GM19452 (cell line): ENCODE results near the gene RNF166.

Experiments used
- ATAC-seq: cut with Tn5 transposase; IDR thresholded peaks from one replicate; pipeline ENCODE4 v1.9.1; 2021; ENCODE audit not compliant: unreplicated experiment

The RNF166 gene

GRCh38 chr16:88724855-88725555, 18.8 kb upstream of the RNF166 start:
- no peak for ATAC-seq

DNA sequence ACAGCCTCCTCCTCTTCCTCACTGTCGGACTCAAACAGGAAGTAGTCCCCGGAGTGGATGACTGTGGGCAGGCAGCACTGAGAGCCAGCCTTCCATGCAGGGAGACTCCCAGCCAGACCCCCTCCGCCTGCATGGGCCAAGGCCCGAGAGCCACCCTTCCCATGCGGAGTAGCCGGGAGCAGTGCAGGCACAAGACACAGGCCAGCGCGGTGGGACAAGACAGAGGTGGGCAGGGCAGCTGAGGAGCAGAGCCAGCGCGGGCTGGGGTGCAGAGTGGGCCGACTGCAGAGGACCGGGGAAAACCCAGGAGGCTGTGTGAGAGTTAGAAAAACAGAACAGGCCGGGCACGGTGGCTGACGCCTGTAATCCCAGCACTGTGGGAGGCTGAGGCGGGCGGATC, 17.7 kb upstream of the RNF166 start:
- no peak for ATAC-seq

GRCh38 chr16:88723507-88723887, 17.3 kb upstream of the RNF166 start:
- ATAC-seq: no peak

DNA sequence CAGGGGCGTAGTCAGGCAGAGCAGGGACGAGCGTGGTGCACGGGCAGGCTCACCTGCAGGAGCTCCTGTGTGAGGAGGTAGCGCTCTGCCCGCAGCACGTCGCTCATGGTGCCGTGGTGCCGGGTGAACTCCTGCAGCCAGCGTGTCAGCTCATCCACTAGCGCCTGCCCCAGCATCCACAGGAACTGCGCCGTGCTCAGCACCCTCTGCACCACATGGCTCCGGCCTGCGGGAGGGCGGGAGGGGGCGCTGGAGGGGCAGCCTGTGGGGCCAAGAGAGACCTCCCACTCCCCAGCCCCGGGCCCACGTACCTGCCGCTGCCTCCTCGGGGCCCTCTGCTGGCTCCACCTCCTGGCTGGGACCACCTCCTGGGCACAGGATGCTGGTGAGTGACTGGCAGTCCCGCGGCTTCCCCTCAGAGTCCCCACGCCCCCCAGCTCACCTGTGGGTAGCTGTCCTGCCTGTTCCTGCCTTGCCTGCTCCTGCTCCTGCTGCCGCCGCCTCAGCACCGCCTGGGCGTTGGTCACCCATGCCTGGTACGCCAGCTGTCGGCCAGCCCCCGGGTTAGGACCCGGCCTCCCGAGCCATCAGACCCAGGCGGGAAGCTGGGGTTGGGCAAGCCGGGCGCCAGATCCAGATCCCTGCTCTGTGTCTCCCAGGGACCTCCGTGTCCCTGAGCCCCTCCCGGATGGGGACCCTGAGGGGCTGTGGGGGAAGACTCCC, 16.7 kb upstream of the RNF166 start:
- ATAC-seq: no peak

GRCh38 chr16:88721815-88722755, 15.9 kb upstream of the RNF166 start:
- ATAC-seq: no peak

GRCh38 chr16:88721236-88721635, 15.0 kb upstream of the RNF166 start:
- ATAC-seq: no peak

GRCh38 chr16:88720396-88720970, 14.3 kb upstream of the RNF166 start:
- no peak for ATAC-seq

DNA sequence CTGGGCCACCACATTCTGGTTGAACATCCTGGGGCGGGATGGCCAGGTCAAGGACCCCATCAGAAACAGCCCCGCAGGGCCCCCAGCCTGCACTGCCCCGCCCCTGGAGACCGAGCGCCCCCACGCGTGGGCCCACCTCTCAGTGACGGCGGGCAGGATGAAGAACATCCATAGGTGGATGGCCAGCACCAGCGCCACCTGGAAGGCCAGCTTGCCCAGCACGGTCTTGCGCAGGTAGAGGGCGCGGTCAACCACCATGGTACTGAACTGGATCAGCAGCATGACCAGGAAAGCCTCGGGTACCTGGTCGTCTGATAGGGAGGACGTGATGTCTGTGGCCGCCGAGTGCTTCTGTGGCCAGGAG, 13.7 kb upstream of the RNF166 start:
- ATAC-seq: no peak

- no peak for ATAC-seq
Measured at GRCh38 chr16:88719267-88719932, 13.2 kb upstream of the RNF166 start.

GRCh38 chr16:88718178-88718577, 12.0 kb upstream of the RNF166 start:
- ATAC-seq: no peak

DNA sequence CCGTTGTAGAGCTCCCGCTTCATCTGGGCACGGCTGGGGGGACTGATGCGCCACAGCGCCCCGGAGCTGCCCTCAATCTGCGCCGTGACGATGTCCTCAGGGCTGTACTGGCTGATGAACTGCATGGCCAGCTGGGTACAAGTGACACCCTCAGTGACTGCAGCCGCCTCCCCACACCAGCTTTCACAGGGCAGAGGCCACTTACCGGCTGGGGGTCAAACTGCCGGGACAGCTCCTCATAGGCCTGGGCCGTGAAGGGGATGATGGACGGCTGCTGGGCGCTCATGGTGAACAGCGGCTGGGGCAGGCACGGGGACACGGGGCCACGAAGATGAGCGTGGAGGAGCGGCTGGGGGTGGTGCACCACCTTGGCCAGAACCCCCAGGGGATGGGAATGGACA, 10.4 kb upstream of the RNF166 start:
- no peak for ATAC-seq

DNA sequence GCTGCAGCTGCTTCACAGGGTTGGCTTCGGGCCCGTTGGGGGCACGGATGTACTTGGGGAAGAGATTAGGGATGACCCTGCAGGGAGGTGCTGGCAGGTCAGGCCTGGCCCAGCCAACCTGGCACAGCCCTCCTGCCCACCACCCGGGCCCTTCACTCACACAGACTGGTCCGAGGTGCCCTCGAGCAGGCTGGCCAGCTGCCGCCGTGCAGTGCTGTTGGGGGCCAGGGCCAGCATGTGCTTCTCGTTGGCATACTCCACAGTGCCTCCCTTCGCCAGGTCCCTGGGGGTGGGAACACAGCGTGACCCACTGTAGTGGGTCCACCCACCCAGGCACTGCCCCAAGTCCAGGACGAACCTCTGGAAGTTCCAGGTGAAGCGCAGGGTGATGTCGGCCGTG, 10.0 kb upstream of the RNF166 start:
- ATAC-seq: no peak

DNA sequence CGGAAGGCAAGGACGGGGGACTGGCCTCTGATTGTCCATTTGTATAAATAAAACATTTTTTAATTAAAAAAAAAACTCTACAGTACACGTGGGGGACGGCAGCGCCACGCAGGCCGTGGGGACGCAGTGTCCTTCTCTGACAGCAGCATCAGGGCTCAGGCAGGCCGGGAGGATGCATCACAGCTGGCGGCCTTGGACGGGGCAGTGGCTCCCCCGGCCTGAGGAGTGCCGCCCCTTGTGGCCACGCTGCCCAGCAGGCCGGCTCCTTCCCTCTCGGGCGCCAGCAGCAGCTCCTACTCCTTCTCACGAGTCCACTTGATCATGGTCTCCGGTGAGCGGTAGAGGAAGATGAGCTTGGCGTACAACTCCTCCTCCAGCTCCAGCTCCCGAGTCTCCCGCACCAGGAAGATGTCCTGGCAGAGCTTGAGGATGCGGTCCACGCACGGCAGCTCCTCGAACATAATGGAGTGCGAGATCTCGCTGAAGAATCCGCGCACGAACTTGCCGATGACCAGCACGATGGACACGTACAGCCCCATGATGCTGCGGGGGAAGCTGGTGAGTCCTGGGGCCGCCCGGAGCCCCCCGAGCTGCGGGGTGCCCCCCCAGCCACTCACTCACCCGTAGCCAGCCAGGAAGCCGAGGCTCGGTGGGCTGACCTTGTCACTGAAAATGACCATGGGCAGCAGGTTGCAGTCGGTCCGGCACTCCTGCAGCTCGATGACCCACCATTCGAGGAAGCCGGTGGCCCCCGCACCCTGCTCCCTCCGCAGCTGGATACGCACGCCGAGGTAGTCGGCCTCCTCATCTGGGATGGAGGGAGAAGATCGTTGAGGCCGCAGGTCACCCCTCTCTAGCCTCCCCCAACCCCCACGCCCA, 9.3 kb upstream of the RNF166 start:
- ATAC-seq: no peak

DNA sequence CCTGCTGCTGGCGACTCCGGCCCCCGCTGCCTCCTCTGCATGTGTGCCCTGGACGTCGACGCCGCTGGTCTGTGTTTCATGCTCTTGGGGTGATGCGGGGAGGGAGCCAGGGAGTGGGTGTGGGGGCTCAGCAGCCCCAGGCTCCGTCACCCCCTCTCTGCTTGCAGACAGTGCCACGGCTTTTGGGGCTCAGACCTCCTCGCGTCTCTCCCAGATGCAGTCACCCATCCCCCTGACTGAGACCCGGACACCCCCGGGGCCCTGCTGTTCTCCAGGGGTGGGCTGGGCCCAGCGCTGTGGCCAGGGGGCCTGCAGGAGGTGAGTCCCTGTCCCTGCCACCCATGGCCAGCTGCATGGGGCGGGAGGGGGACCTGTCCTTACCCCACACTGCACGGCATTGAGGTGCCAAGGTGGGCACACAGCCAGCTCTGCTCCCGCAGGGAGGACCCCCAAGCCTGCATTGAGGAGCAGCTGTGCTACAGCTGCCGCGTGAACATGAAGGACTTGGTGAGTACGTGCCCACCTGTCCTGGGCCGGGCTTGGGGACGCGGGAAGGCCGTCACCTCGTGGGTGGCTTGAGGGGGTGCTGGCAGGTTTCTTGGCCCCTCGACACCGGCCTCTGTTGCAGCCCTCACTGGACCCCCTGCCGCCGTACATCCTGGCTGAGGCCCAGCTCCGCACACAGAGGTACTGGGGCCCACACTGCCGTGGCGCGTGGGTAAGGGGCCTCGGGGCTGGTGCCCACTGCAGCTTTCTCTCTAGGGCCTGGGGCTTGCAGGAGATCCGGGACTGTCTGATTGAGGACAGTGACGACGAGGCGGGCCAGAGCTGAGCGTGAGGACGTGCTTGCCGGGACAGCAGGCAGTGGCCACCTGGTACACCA, 8.5 kb upstream of the RNF166 start:
- ATAC-seq: no peak

- no peak for ATAC-seq
Measured at GRCh38 chr16:88713568-88714419, 7.6 kb upstream of the RNF166 start.

DNA sequence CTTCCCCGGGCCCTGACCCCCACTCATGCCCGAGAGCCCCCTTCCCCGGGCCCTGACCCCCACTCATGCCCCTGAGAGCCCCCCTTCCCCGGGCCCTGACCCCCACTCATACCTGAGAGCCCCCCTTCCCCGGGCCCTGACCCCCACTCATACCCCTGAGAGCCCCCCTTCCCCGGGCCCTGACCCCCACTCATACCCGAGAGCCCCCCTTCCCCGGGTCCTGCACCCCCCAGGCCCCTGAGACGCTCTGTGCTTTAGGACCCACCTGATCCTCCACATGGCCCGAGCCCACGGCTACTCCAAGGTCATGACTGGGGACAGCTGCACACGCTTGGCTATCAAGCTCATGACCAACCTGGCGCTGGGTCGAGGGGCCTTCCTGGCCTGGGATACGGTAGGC, 6.8 kb upstream of the RNF166 start:
- no peak for ATAC-seq

DNA sequence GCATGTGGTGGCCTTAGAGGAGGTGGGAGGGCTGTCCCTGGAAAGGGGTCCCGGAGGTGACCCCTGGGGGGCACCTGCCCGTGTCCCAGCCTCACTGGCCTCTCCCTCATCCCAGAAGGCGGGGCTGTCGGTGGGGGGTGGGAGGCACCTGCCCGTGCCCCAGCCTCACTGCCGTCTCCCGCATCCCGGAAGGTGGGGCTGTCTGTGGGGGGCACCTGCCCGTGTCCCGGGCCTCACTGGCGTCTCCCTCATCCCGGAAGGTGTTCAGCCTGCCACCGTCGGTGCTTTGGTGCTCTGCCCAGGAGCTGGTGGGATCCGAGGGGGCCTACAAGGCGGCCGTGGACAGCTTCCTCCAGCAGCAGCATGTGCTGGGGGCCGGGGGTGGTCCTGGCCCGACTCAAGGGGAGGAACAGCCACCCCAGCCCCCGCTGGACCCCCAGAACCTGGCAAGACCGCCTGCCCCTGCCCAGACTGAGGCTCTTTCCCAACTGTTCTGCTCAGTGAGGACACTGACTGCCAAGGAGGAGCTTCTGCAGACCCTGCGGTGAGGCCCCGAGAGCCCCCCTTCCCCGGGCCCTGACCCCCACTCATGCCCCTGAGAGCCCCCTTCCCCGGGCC, 6.3 kb upstream of the RNF166 start:
- ATAC-seq: no peak
